Measurements from ENCODE around the gene METAP2.

GRCh38 chr12:95533985-95534384 is 60.0 kb downstream of the METAP2 start:
- TF ChIP-seq CTCF (IDR thresholded peaks at IDR 0.05; ENCODE audit: insufficient read depth, low read length, poor library complexity, severe bottlenecking) (no peak), EZH2phosphoT487 (conservative IDR thresholded peaks at IDR 0.05; ENCODE audit: low read length) (no peak)
